SH-SY5Y (cell line): ENCODE measurements around the gene FNDC8.

Experiments
- GATA2 ChIP-seq: IDR thresholded peaks from 2 replicates; pipeline ENCODE4 v1.6.1; 2011; ENCODE audit warnings: mild to moderate bottlenecking, low read depth, low read length
- GATA3 ChIP-seq: IDR thresholded peaks from 2 replicates; pipeline ENCODE4 v1.6.1; 2011; ENCODE audit warnings: low read depth, mild to moderate bottlenecking, low read length, moderate library complexity

GRCh38 chr17:35161281-35161761, 39.9 kb downstream of the FNDC8 start:
- TF ChIP-seq GATA2 (peak; percentile 25; the same call in 1 of the 2 replicates), GATA3 (no peak)
